ENCODE results near the gene SOX6. TPM values are rescaled to one million over a fixed set of nuclear protein-coding genes. Genes with fewer than 3 reads are reported as not detected.

Gene SOX6
- total and polyA plus RNA-seq, 8 donors: 5.1 to 23.0 (median 18.7) TPM

DNA sequence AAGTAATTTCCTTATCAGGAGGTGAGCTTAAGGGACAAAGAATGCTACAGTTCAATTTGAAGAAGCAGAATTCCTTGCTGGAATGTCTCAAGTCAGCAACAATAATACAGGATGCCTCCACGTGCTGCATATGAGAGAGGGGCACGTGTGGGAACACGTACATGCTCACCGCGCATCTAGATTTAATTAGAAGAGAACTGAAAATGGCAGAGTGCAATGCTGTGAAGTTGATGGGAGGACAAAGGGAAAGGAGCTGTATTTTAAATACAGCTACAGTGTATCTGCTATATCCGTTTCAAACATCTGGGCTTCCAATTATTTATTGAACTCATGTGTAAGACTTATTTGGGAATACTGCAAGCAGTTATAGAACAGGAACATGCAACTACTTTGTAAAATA lies 328.7 kb downstream of the SOX6 start:
- ATAC-seq (no peak), DNase-seq (no peak), FAIRE-seq (no peak)
- no peaks in the 10 kb centered on the region for H3K36me3 ChIP-seq
- intact Hi-C loops (cut with DNase I): no loop called here
- no peaks in the 10 kb centered on the region for H3K9me3 ChIP-seq
- no peaks in the 10 kb centered on the region for H3K27me3 ChIP-seq
- TF ChIP-seq, protein P1, sequence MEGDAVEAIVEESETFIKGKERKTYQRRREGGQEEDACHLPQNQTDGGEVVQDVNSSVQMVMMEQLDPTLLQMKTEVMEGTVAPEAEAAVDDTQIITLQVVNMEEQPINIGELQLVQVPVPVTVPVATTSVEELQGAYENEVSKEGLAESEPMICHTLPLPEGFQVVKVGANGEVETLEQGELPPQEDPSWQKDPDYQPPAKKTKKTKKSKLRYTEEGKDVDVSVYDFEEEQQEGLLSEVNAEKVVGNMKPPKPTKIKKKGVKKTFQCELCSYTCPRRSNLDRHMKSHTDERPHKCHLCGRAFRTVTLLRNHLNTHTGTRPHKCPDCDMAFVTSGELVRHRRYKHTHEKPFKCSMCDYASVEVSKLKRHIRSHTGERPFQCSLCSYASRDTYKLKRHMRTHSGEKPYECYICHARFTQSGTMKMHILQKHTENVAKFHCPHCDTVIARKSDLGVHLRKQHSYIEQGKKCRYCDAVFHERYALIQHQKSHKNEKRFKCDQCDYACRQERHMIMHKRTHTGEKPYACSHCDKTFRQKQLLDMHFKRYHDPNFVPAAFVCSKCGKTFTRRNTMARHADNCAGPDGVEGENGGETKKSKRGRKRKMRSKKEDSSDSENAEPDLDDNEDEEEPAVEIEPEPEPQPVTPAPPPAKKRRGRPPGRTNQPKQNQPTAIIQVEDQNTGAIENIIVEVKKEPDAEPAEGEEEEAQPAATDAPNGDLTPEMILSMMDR (IDR thresholded peaks at IDR 0.05): no peak
- WGBS, 2 donors: 88 to 93% methylated on average over 6 of the region's 6 CpGs
- H3K4me1 ChIP-seq: no peaks in the 10 kb centered on the region
- no peak overlapping the region for H3K27ac ChIP-seq
- H3K4me3 ChIP-seq: no peak overlapping the region

DNA sequence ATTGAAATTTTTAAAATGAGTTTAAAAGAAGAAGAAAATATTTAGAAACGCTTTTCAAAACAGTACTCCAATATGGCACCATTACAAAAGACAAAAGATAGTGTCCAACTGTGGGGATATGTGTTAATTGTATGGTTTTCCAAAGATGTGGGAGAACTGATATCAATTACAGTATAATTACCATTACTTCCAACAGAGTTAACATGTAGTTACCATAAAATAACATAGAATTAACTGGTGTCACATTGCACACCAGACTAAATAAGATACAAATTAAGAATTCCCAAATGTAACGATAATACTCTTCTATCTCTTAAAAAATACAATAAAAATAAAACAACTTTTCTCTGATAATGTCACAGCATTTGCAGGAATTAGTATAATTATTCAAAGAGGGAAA lies 329.5 kb downstream of the SOX6 start:
- FAIRE-seq: no peak
- no peak overlapping the region for H3K4me3 ChIP-seq
- WGBS, 2 donors: 94 to 96% methylated on average over 2 of the region's 2 CpGs
- no peaks in the 10 kb centered on the region for H3K27me3 ChIP-seq
- H3K27ac ChIP-seq: no peak overlapping the region
- intact Hi-C loops (cut with DNase I): no loop called here
- no peaks in the 10 kb centered on the region for H3K4me1 ChIP-seq
- no peaks in the 10 kb centered on the region for H3K9me3 ChIP-seq
- H3K36me3 ChIP-seq: no peaks in the 10 kb centered on the region
- no peak for DNase-seq
- no peak for ATAC-seq
- TF ChIP-seq, protein P1 (IDR thresholded peaks at IDR 0.05): no peak

DNA sequence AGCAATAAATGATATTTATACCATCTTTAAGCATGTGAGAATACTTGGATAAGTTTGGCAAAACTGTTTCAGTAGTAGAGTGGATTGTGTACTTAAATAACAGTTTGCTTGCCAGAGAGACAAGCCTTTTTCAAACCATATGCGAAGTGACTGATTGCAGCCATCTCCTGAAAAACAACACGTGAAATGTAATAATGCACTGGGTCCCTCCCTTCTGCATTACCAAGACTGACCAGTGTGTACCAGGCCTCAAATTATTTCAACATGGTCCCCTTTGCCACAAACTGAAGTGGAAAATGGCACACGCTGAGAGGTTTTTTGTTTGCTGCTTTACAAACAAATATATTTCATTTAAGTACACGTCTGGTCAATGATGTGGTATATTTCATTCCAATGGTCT lies 337.4 kb downstream of the SOX6 start:
- H3K27me3 ChIP-seq: no peaks in the 10 kb centered on the region
- WGBS, 2 donors: 92 to 95% methylated on average over 4 of the region's 4 CpGs
- DNase-seq: no peak
- H3K4me3 ChIP-seq: no peak overlapping the region
- peaks cover 0 to 5% (median 0%) of the 10 kb centered on the region in 3 donors for H3K4me1 ChIP-seq
- no peaks in the 10 kb centered on the region for H3K36me3 ChIP-seq
- TF ChIP-seq, protein P1 (IDR thresholded peaks at IDR 0.05): no peak
- H3K9me3 ChIP-seq: no peaks in the 10 kb centered on the region
- no peak for ATAC-seq
- FAIRE-seq: no peak
- H3K27ac ChIP-seq: no peak overlapping the region
- intact Hi-C loops (cut with DNase I): no loop called here

DNA sequence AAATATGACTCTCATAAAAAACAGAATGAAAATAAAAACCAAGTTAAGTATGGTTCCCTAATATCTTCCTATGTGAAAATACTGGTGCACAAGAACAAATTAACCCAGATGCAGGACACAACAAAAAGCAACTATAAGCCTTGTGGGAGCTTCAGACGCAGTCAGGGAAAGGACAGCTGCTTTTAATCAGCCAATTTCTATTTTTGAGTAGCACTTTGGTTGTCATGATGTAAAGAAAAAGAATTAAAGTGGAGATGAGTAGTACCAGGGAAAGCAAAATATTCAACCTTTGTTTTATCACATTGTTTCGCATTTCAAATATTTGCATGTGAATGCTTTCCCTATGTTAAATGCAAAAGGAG lies 339.9 kb downstream of the SOX6 start:
- ATAC-seq: no peak
- Histone ChIP-seq H3K4me1 (peaks cover 4 to 9% (median 5%) of the 10 kb centered on the region in 3 donors), H3K27ac (no peak overlapping the region), H3K27me3 (no peaks in the 10 kb centered on the region), H3K4me3 (no peak overlapping the region), H3K9me3 (no peaks in the 10 kb centered on the region), H3K36me3 (no peaks in the 10 kb centered on the region)
- DNase-seq: no peak
- TF ChIP-seq, protein P1 (IDR thresholded peaks at IDR 0.05): no peak
- 90 to 95% methylated on average over 2 of the region's 2 CpGs for WGBS, 2 donors
- intact Hi-C loops (cut with DNase I): no loop called here
- no peak for FAIRE-seq

DNA sequence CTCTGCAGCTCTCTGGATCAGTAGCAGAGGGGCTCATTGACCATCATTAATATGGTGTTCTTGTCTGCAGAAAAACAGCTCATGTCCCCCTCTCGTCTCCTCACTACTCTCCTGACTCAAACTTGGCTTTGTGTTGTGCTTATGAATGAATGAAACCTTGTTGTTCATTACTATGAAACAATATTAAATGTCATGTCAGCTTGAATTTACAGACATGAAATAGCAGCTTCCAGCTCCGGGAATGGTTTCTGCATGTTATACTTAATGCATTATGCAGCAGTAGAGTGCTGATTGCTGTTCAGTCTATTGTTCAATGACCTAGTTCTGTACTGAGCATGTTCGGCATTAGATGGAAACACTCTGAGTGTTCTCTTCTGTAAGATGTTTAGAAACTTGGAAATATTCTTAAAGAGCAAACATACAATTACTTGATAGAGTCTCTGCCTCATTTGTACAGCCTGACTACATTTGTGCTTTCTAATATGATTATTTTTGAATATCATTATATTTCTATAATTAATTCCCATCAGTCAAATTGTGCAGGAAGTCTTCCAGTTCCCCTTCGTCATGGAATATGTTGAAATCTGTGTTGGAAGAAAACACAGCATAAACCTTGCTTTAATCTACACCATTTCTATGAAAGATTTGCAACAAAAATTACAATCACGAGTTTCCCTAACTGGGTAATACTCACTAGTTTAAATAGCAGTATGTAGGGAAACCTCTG lies 340.4 kb downstream of the SOX6 start:
- Histone ChIP-seq H3K36me3 (no peaks in the 10 kb centered on the region), H3K9me3 (no peaks in the 10 kb centered on the region), H3K4me3 (no peak overlapping the region), H3K4me1 (peaks cover 5 to 9% (median 7%) of the 10 kb centered on the region in 3 donors), H3K27me3 (no peaks in the 10 kb centered on the region), H3K27ac (no peak overlapping the region)
- intact Hi-C loops (cut with DNase I): no loop called here
- 82 to 89% methylated on average over 5 of the region's 5 CpGs for WGBS, 2 donors
- TF ChIP-seq, protein P1 (IDR thresholded peaks at IDR 0.05): no peak
- ATAC-seq: no peak
- DNase-seq: no peak
- FAIRE-seq: no peak

Data from pancreas (tissue), 10 donors.